ENCODE data around the gene HIRA.

- TF ChIP-seq CTCF (IDR thresholded peaks at IDR 0.05) (no peak), POLR2A (IDR thresholded peaks at IDR 0.05) (no peak), POLR2AphosphoS5 (IDR thresholded peaks at IDR 0.05) (no peak)
Measured at GRCh38 chr22:19325296-19325948, 106.1 kb downstream of the HIRA start.
